CD4-positive, alpha-beta T cell (primary cell): ENCODE data around the gene SYCP3. TPM values are rescaled to one million over a fixed set of nuclear protein-coding genes. Genes with fewer than 3 reads are reported as not detected.

ENCODE experiments used
- ATAC-seq: fragments of 200-7000 bp; cut with Tn5 transposase; one replicate; pipeline ENCODE4 v1.10.0; 2022; ENCODE audit warnings: mild to moderate bottlenecking; ENCODE audit not compliant: poor library complexity
- CTCF ChIA-PET: fragments of 350-600 bp; sonication (Branson Sonifier 250); formaldehyde crosslinking; loops from one replicate; lab custom pipeline; 2021; ENCODE audit warnings: antibody characterized with exemption, inconsistent platforms; lab: Charles Lee
- POLR2A ChIA-PET: fragments of 350-600 bp; sonication (Branson Sonifier 250); formaldehyde crosslinking; loops from one replicate; lab custom pipeline; 2021; ENCODE audit warnings: antibody characterized with exemption, inconsistent platforms; lab: Charles Lee
- DNase-seq, 14 experiments: peaks; one replicate each; pipeline ENCODE4 v3.0.0-alpha.2; 2013 to 2020; ENCODE audit warnings: mixed read lengths in 2 of 14
- H3K27ac ChIP-seq, 2 donors: one replicate each; pipeline versions ENCODE4 v1.5.1 to v1.7.0; 2013; ENCODE audit warnings: low read length in 2 of 2, low read depth in 1 of 2, mild to moderate bottlenecking in 1 of 2
- H3K27me3 ChIP-seq, 2 experiments: 1 replicate in 1 of 2; 2 replicates in 1 of 2; pipeline versions ENCODE4 v1.6.1 to v1.7.0; 2013; ENCODE audit warnings: low read length in 2 of 2, control low read depth in 1 of 2, mild to moderate bottlenecking in 1 of 2, moderate library complexity in 1 of 2; ENCODE audit not compliant: insufficient read depth in 2 of 2, control insufficient read depth in 1 of 2
- H3K36me3 ChIP-seq: one replicate; pipeline ENCODE4 v1.6.1; 2013; ENCODE audit warnings: low read length, control low read depth; ENCODE audit not compliant: insufficient read depth
- H3K4me1 ChIP-seq: one replicate; pipeline ENCODE4 v1.6.1; 2013; ENCODE audit warnings: low read length, control low read depth; ENCODE audit not compliant: insufficient read depth
- H3K4me3 ChIP-seq: one replicate; pipeline ENCODE4 v1.5.1; 2013; ENCODE audit warnings: mild to moderate bottlenecking, low read length, moderate library complexity
- H3K9me3 ChIP-seq, 2 experiments: 1 replicate in 1 of 2; 2 replicates in 1 of 2; pipeline versions ENCODE4 v1.6.1 to v1.7.0; 2013; ENCODE audit warnings: low read length in 2 of 2, mild to moderate bottlenecking in 2 of 2, control low read depth in 1 of 2, moderate library complexity in 1 of 2; ENCODE audit not compliant: control insufficient read depth in 1 of 2, insufficient read depth in 1 of 2
- H3K27ac Mint-ChIP-seq: one replicate; pipeline ENCODE4 v1.8.0; 2020; ENCODE audit warnings: mixed read lengths
- H3K27me3 Mint-ChIP-seq: one replicate; pipeline ENCODE4 v1.8.0; 2021; ENCODE audit warnings: mixed read lengths
- H3K36me3 Mint-ChIP-seq: one replicate; pipeline ENCODE4 v1.8.0; 2021; ENCODE audit warnings: low read depth, mixed read lengths
- H3K4me1 Mint-ChIP-seq: one replicate; pipeline ENCODE4 v1.8.0; 2021; ENCODE audit warnings: low read depth, mixed read lengths
- H3K4me3 Mint-ChIP-seq: one replicate; pipeline ENCODE4 v1.8.0; 2020; ENCODE audit warnings: mild to moderate bottlenecking, mixed read lengths
- H3K9me3 Mint-ChIP-seq: one replicate; pipeline ENCODE4 v1.8.0; 2020; ENCODE audit warnings: mixed read lengths
- CTCF ChIP-seq: fragments of 200-600 bp; IDR thresholded peaks from one replicate; pipeline ENCODE4 v1.8.0; 2022; ENCODE audit warnings: antibody characterized with exemption, mild to moderate bottlenecking
- intact Hi-C, 2 experiments: fragments of 100-400 bp; cut with DNase I in 1 of 2; cut with micrococcal nuclease in 1 of 2; formaldehyde crosslinking; loops; one replicate each; pipeline versions ENCODE4 v1.15.1 to v1.9.0; 2023 to 2025; cut with DNase I, micrococcal nuclease
- total RNA-seq, 174 experiments: library from RNA in 2 of 174; stranded (reverse) in 2 of 174; gene quantifications; one replicate each; pipeline ENCODE4 v1.2.3 and lab custom pipeline; 2021 to 2026

SYCP3 gene
- total RNA-seq, 2 experiments from 2014 or later: 0.22 to 0.34 TPM

GRCh38 chr12:101732318-101732717 is 6.9 kb downstream of the SYCP3 start:
- Mint-ChIP-seq H3K9me3 (no peaks in the 10 kb centered on the region), H3K27me3 (no peaks in the 10 kb centered on the region), H3K4me3 (no peak overlapping the region), H3K27ac (no peak overlapping the region), H3K4me1 (no peaks in the 10 kb centered on the region), H3K36me3 (peaks cover 22% of the 10 kb centered on the region)
- DNase-seq (no peak), ATAC-seq (no peak)
- H3K4me1 ChIP-seq: no peaks in the 10 kb centered on the region
- no peaks in the 10 kb centered on the region for H3K36me3 ChIP-seq
- H3K27me3 ChIP-seq: no peaks in the 10 kb centered on the region
- H3K27ac ChIP-seq: no peak overlapping the region
- intact Hi-C loops: no loop called here
- ChIA-PET POLR2A (no interaction called here), CTCF (no interaction called here)
- H3K4me3 ChIP-seq: no peak overlapping the region
- TF ChIP-seq CTCF: no peak
- no peaks in the 10 kb centered on the region for H3K9me3 ChIP-seq

DNA sequence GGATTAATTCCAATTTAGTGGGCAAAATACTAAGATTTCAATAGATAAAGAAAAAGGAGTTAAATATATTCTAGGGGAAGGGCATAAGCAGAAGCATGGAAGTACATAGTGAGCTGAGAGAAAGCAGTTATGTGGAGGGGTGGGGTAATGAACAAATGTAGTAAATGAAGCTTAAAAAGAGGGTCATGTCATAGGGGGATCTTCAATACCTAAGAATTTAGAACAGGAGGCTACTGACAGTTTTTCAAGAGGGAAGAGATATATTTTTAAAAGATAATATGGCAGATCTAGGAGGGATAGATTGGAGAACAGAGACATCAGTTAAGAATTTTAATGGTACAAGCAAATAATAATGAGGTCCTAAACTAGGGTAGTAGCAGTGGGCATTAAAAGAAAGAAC is 9.4 kb downstream of the SYCP3 start:
- H3K4me3 ChIP-seq: no peak overlapping the region
- H3K27ac Mint-ChIP-seq: no peak overlapping the region
- ChIA-PET CTCF (interaction anchor here (0.6 kb wide), 1 partner anchor 150 kb away, joined by 3 read pairs; no protein-coding TSS in a partner anchor), POLR2A (no interaction called here)
- DNase-seq (no peak), ATAC-seq (no peak)
- no peaks in the 10 kb centered on the region for H3K4me1 ChIP-seq
- H3K36me3 Mint-ChIP-seq: peaks cover 35% of the 10 kb centered on the region
- intact Hi-C loops: no loop called here
- H3K27ac ChIP-seq: no peak overlapping the region
- no peaks in the 10 kb centered on the region for H3K4me1 Mint-ChIP-seq
- no peaks in the 10 kb centered on the region for H3K27me3 ChIP-seq
- H3K4me3 Mint-ChIP-seq: no peak overlapping the region
- no peaks in the 10 kb centered on the region for H3K9me3 ChIP-seq
- H3K9me3 Mint-ChIP-seq: no peaks in the 10 kb centered on the region
- H3K27me3 Mint-ChIP-seq: no peaks in the 10 kb centered on the region
- no peaks in the 10 kb centered on the region for H3K36me3 ChIP-seq
- no peak for TF ChIP-seq CTCF

- Mint-ChIP-seq H3K4me3 (no peak overlapping the region), H3K27me3 (no peaks in the 10 kb centered on the region), H3K36me3 (peaks cover 26% of the 10 kb centered on the region), H3K4me1 (no peaks in the 10 kb centered on the region), H3K27ac (no peak overlapping the region), H3K9me3 (no peaks in the 10 kb centered on the region)
- Histone ChIP-seq H3K36me3 (peaks cover 3% of the 10 kb centered on the region), H3K4me3 (no peak overlapping the region), H3K9me3 (no peaks in the 10 kb centered on the region), H3K4me1 (no peaks in the 10 kb centered on the region), H3K27ac (no peak overlapping the region), H3K27me3 (no peaks in the 10 kb centered on the region)
- CTCF ChIA-PET: no interaction called here
- intact Hi-C loops: no loop called here
- POLR2A ChIA-PET: no interaction called here
- ATAC-seq (no peak), DNase-seq (no peak)
- TF ChIP-seq CTCF: no peak
These were observed 12.2 kb downstream of the SYCP3 start for GRCh38 chr12:101727098-101727497.
